Measurements from ENCODE around the gene SLC35F3. TPM values are rescaled to one million over a fixed set of nuclear protein-coding genes. Genes with fewer than 3 reads are reported as not detected.

Gene SLC35F3
- total and polyA plus RNA-seq, 2 experiments from 2014 or later, result 0.80 to 1.3 TPM

DNA sequence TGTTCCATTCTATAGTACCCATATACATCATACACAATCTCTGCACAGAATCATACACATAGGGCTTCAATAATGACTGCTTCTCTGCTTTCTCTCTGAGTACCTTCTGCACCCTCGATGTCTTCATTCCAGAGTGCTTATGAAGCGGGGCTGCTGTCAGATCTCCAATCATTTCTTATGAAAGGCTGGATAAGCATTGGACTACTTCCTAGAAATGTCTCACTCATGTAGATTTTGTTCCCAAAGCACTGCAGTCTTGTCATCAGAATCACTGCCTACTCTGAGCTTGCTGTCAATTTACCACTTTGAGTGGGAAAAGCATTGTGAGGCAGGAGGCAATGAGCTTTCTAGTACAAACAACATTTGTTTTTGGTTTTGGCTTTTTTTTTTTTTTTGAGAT, 179.0 kb downstream of the SLC35F3 start:
- TF ChIP-seq EZH2 (IDR thresholded peaks at IDR 0.05; ENCODE audit: borderline replicate concordance) (no peak), EZH2phosphoT487 (IDR thresholded peaks at IDR 0.05; ENCODE audit: low read depth, severe bottlenecking, unreplicated experiment) (no peak)
- TF ChIP-seq, protein P1, sequence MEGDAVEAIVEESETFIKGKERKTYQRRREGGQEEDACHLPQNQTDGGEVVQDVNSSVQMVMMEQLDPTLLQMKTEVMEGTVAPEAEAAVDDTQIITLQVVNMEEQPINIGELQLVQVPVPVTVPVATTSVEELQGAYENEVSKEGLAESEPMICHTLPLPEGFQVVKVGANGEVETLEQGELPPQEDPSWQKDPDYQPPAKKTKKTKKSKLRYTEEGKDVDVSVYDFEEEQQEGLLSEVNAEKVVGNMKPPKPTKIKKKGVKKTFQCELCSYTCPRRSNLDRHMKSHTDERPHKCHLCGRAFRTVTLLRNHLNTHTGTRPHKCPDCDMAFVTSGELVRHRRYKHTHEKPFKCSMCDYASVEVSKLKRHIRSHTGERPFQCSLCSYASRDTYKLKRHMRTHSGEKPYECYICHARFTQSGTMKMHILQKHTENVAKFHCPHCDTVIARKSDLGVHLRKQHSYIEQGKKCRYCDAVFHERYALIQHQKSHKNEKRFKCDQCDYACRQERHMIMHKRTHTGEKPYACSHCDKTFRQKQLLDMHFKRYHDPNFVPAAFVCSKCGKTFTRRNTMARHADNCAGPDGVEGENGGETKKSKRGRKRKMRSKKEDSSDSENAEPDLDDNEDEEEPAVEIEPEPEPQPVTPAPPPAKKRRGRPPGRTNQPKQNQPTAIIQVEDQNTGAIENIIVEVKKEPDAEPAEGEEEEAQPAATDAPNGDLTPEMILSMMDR (IDR thresholded peaks at IDR 0.05; ENCODE audit: poor library complexity), result no peak
- Histone ChIP-seq H3K4me1 (ENCODE audit: insufficient read depth) (no peaks in the 10 kb centered on the region), H3K4me3 (no peak overlapping the region), H3K79me2 (no peaks in the 10 kb centered on the region), H3K4me2 (no peak overlapping the region), H3K36me3 (replicated peaks; ENCODE audit: insufficient read depth, low read depth) (no peaks in the 10 kb centered on the region), H3K9me2 (replicated peaks; ENCODE audit: insufficient read depth) (no peaks in the 10 kb centered on the region), H4K20me1 (ENCODE audit: insufficient read depth, poor library complexity, severe bottlenecking) (no peaks in the 10 kb centered on the region), H3K9me3 (ENCODE audit: low read depth) (no peaks in the 10 kb centered on the region), H3K27me3 (peaks cover 35% of the 10 kb centered on the region), H3K27ac (no peak overlapping the region), H2AFZ (no peak overlapping the region)
- DNase-seq (ENCODE audit: low spot score), result no peak
- WGBS (ENCODE audit: low lambda C conversion rate, missing lambda C conversion rate), result 78% methylated on average over 2 of the region's 2 CpGs

DNA sequence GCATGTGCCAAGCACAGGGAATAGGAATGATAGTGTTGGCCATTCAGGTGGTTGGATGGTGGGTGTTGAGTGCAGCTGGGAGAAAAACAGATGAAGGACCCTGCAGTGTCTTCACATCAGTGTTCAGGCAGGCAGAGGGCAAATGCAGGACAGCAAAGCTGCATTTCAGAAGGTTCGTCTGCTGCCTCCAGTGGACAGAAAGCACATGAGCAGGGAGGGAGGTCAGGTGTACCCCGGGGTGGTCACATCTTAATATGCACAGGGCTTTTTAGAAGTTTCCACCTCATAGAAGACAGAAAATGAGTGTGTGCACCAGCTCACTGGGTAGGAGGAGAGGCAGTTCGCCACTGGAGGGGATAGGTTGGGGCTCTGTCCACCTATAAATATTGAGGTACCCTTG, 184.9 kb downstream of the SLC35F3 start:
- no peaks in the 10 kb centered on the region for H3K36me3 ChIP-seq (replicated peaks; ENCODE audit: insufficient read depth, low read depth)
- 62% methylated on average over 3 of the region's 3 CpGs for WGBS (ENCODE audit: low lambda C conversion rate, missing lambda C conversion rate)
- no peaks in the 10 kb centered on the region for H3K4me1 ChIP-seq (ENCODE audit: insufficient read depth)
- TF ChIP-seq, protein P1 (IDR thresholded peaks at IDR 0.05; ENCODE audit: poor library complexity), result no peak
- no peak for TF ChIP-seq EZH2 (IDR thresholded peaks at IDR 0.05; ENCODE audit: borderline replicate concordance)
- no peak for TF ChIP-seq EZH2phosphoT487 (IDR thresholded peaks at IDR 0.05; ENCODE audit: low read depth, severe bottlenecking, unreplicated experiment)
- no peak overlapping the region for H2AFZ ChIP-seq
- no peak overlapping the region for H3K4me3 ChIP-seq
- no peaks in the 10 kb centered on the region for H4K20me1 ChIP-seq (ENCODE audit: insufficient read depth, poor library complexity, severe bottlenecking)
- peaks cover 28% of the 10 kb centered on the region for H3K27me3 ChIP-seq
- H3K79me2 ChIP-seq, result no peaks in the 10 kb centered on the region
- DNase-seq (ENCODE audit: low spot score), result no peak
- no peak overlapping the region for H3K4me2 ChIP-seq
- no peaks in the 10 kb centered on the region for H3K9me2 ChIP-seq (replicated peaks; ENCODE audit: insufficient read depth)
- H3K27ac ChIP-seq, result no peak overlapping the region
- no peaks in the 10 kb centered on the region for H3K9me3 ChIP-seq (ENCODE audit: low read depth)

DNA sequence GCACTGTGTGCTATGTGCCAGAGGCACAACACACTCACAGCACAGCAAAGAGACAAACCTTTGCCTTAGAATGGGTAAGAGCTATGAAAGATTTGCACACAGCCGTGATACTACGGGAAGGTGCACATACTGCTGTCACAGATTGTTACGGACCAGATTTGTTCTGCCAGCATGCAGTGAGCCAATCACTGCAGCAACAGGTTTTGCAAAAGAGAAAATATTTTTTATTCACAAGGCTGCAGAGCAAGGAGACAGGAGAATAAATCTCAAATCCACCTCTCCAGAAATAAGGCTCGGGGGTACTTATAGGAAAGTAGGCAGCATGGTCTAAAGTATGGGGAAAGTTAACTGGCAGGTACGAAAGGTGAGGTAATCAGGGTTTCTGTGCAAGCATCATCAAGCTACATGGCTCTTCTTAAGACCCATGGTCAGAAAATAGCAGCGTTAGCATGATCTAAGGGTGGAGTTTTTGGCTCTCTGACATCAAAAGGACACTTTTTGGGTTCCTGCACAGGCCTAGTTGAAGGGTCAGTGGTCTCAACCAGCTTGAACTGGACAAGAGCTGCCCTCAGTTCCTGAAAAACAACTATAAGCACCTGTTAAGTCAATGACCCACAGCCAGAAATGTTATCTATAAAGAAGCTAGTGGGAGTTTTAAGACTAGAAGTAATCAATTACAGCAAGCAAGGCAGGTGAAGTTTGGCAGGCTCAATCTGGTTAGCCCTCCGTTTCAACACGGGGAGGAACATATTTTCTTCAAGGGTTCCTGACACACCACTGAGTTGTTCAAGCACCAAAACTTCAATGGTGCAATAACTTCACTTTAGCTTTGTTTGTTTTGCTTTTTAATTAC, 186.0 kb downstream of the SLC35F3 start:
- Histone ChIP-seq H3K4me3 (no peak overlapping the region), H3K4me2 (no peak overlapping the region)

More for the DNA sequence above, 186.0 kb downstream of the SLC35F3 start:
- Histone ChIP-seq H3K4me1 (ENCODE audit: insufficient read depth) (no peaks in the 10 kb centered on the region), H3K36me3 (replicated peaks; ENCODE audit: insufficient read depth, low read depth) (no peaks in the 10 kb centered on the region), H4K20me1 (ENCODE audit: insufficient read depth, poor library complexity, severe bottlenecking) (no peaks in the 10 kb centered on the region), H3K9me3 (ENCODE audit: low read depth) (no peaks in the 10 kb centered on the region), H3K27ac (no peak overlapping the region), H3K79me2 (no peaks in the 10 kb centered on the region), H3K9me2 (replicated peaks; ENCODE audit: insufficient read depth) (no peaks in the 10 kb centered on the region), H2AFZ (no peak overlapping the region), H3K27me3 (peaks cover 28% of the 10 kb centered on the region)
- TF ChIP-seq EZH2phosphoT487 (IDR thresholded peaks at IDR 0.05; ENCODE audit: low read depth, severe bottlenecking, unreplicated experiment) (no peak), EZH2 (IDR thresholded peaks at IDR 0.05; ENCODE audit: borderline replicate concordance) (no peak)
- TF ChIP-seq, protein P1 (IDR thresholded peaks at IDR 0.05; ENCODE audit: poor library complexity), result no peak
- DNase-seq (ENCODE audit: low spot score), result no peak
- WGBS (ENCODE audit: low lambda C conversion rate, missing lambda C conversion rate), result 88% methylated on average over 8 of the region's 8 CpGs
